D721Med (cell line): ENCODE data around the gene NARS2.
"Not testable (repeated sequence)": the region's sequence is repeated elsewhere in the genome, so short reads cannot be mapped to it uniquely, and the experiment has no call there.

Source experiments
- DNase-seq: peaks from one replicate; pipeline ENCODE4 v3.0.0; 2011; ENCODE audit warnings: low spot score; ENCODE audit not compliant: insufficient read length
- FAIRE-seq: peaks from 2 replicates; lab custom pipeline; 2011; peaks lifted over from hg19 to GRCh38; lab: Jason Lieb, UNC
- TF ChIP-seq, protein P1 (sequence below): IDR thresholded peaks from 2 replicates; pipeline ENCODE4 v1.5.1; 2012; ENCODE audit warnings: mild to moderate bottlenecking, control low read depth; ENCODE audit not compliant: insufficient read depth; ENCODE audit errors: missing control alignments

The NARS2 gene

DNA sequence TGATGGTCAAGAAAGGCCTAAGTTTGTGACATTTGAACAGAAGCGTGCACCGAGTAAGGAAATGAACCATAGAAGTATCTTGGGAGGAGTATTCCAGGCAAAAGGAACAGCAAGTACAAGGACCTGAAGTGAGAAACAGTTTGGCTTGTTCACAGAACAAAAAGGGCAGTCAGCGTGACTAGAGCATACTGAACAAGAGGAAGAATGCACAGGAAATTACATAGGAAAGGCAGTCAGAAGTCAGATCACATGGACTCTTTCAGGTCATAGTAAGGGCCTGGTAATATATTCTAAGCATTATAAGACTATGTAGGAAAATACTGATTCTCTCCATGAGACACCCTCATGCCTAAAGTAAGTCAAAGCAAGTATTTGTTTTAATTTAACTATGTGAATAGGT, 104.8 kb downstream of the NARS2 start:
- TF ChIP-seq, protein P1, sequence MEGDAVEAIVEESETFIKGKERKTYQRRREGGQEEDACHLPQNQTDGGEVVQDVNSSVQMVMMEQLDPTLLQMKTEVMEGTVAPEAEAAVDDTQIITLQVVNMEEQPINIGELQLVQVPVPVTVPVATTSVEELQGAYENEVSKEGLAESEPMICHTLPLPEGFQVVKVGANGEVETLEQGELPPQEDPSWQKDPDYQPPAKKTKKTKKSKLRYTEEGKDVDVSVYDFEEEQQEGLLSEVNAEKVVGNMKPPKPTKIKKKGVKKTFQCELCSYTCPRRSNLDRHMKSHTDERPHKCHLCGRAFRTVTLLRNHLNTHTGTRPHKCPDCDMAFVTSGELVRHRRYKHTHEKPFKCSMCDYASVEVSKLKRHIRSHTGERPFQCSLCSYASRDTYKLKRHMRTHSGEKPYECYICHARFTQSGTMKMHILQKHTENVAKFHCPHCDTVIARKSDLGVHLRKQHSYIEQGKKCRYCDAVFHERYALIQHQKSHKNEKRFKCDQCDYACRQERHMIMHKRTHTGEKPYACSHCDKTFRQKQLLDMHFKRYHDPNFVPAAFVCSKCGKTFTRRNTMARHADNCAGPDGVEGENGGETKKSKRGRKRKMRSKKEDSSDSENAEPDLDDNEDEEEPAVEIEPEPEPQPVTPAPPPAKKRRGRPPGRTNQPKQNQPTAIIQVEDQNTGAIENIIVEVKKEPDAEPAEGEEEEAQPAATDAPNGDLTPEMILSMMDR = no peak
- DNase-seq (no peak), FAIRE-seq (no peak)

GRCh38 chr11:78467931-78468330, 106.7 kb downstream of the NARS2 start:
- TF ChIP-seq, protein P1 = no peak
- DNase-seq (no peak), FAIRE-seq (no peak)

GRCh38 chr11:78467370-78467769, 107.3 kb downstream of the NARS2 start:
- TF ChIP-seq, protein P1 = no peak
- DNase-seq = no peak
- FAIRE-seq = no peak

- TF ChIP-seq, protein P1 = no peak
- DNase-seq = no peak
- no peak for FAIRE-seq
Measured at GRCh38 chr11:78465169-78465942, 109.3 kb downstream of the NARS2 start.

DNA sequence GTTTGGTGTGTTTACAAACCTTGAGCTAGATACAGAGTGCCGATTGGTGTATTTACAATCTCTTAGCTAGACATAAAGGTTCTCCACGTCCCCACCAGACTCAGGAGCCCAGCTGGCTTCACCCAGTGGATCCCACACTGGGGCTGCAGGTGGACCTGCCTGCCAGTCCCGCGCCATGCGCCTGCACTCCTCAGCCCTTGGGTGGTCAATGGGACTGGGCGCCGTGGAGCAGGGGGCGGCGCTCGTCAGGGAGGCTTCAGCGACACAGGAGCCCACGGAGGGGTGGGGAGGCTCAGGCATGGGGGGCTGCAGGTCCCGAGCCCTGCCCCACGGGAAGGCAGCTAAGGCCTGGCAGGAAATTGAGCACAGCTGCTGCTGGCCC, 109.9 kb downstream of the NARS2 start:
- FAIRE-seq = not testable (repeated sequence)

DNA sequence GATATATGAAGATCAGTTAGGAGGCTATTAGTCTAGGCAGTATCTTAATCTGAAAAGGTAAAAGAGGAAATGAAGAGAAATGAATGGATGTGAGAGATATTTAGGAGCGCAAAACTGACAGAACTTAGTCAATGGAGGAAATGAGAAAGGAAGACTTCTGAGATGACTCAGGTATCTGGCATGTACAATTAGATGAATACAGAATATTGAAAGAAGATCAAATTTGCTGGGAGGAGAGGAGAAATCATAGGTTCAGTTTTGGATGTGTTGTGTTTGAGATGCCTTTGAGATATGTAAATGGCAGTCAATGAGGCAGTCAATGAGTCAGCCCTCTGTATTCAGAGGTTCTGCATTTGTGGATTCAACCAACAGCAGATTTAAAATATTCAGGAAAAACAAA, 114.2 kb downstream of the NARS2 start:
- FAIRE-seq (no peak), DNase-seq (no peak)
- TF ChIP-seq, protein P1 = no peak

More for the DNA sequence above, 109.9 kb downstream of the NARS2 start:
- not testable (repeated sequence) for DNase-seq

GRCh38 chr11:78459738-78460137, 114.9 kb downstream of the NARS2 start:
- TF ChIP-seq, protein P1 = no peak
- no peak for FAIRE-seq

More at GRCh38 chr11:78459738-78460137, 114.9 kb downstream of the NARS2 start:
- no peak for DNase-seq
